Stimulated activated effector memory CD8-positive, alpha-beta T cell treated with anti-CD3 and anti-CD28 coated beads, Interleukin-12 subunit alpha, Interleukin-12 subunit beta, amount 100 ng/mL, for 72 hours (primary cell): ENCODE results near the gene AMDHD2.

Experiments
- ATAC-seq: fragments of 150-1000 bp; cut with Tn5 transposase; 2 replicates; pipeline ENCODE4 v1.10.0; 2021
- DNase-seq, 2 donors: peaks; one replicate each; pipeline ENCODE4 v3.0.0; 2021 to 2022; ENCODE audit warnings: low spot score in 2 of 2
- H3K27ac Mint-ChIP-seq: one replicate; pipeline ENCODE4 v1.8.0; 2022; ENCODE audit warnings: mild to moderate bottlenecking, mixed read lengths
- H3K36me3 Mint-ChIP-seq: one replicate; pipeline ENCODE4 v1.8.0; 2022; ENCODE audit warnings: mild to moderate bottlenecking, mixed read lengths
- H3K4me1 Mint-ChIP-seq: one replicate; pipeline ENCODE4 v1.8.0; 2022; ENCODE audit warnings: mixed read lengths
- H3K4me3 Mint-ChIP-seq: one replicate; pipeline ENCODE4 v1.8.0; 2022; ENCODE audit warnings: mild to moderate bottlenecking, mixed read lengths
- H3K9me3 Mint-ChIP-seq: one replicate; pipeline ENCODE4 v1.8.0; 2022; ENCODE audit warnings: mixed read lengths

The AMDHD2 gene, protein sequence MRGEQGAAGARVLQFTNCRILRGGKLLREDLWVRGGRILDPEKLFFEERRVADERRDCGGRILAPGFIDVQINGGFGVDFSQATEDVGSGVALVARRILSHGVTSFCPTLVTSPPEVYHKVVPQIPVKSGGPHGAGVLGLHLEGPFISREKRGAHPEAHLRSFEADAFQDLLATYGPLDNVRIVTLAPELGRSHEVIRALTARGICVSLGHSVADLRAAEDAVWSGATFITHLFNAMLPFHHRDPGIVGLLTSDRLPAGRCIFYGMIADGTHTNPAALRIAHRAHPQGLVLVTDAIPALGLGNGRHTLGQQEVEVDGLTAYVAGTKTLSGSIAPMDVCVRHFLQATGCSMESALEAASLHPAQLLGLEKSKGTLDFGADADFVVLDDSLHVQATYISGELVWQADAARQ

GRCh38 chr16:2520097-2520783, at the start of gene AMDHD2:
Gene AMDHD2, plus strand, starts transcription at chr16:2520371. Its CDS starts 88 bp downstream, at chr16:2520459.
- peak within 1 kb of the TSS; percentile 79 for H3K4me3 Mint-ChIP-seq
- H3K9me3 Mint-ChIP-seq: no peaks in the 10 kb centered on the region
- H3K36me3 Mint-ChIP-seq: peaks cover 94% of the 10 kb centered on the region
- peaks cover 69% of the 10 kb centered on the region for H3K4me1 Mint-ChIP-seq
- peak; percentile 81 for ATAC-seq
- peak; percentile 78 to 90 for DNase-seq
- peak within 1 kb of the TSS; percentile 95 for H3K27ac Mint-ChIP-seq

- no peaks in the 10 kb centered on the region for H3K9me3 Mint-ChIP-seq
- no peak overlapping the region for H3K4me3 Mint-ChIP-seq
- H3K36me3 Mint-ChIP-seq: no peaks in the 10 kb centered on the region
- no peak overlapping the region for H3K27ac Mint-ChIP-seq
- no peak for ATAC-seq
- peaks cover 26% of the 10 kb centered on the region for H3K4me1 Mint-ChIP-seq
- DNase-seq: no peak
Measured at GRCh38 chr16:2470603-2471015, 49.6 kb upstream of the AMDHD2 start.

DNA sequence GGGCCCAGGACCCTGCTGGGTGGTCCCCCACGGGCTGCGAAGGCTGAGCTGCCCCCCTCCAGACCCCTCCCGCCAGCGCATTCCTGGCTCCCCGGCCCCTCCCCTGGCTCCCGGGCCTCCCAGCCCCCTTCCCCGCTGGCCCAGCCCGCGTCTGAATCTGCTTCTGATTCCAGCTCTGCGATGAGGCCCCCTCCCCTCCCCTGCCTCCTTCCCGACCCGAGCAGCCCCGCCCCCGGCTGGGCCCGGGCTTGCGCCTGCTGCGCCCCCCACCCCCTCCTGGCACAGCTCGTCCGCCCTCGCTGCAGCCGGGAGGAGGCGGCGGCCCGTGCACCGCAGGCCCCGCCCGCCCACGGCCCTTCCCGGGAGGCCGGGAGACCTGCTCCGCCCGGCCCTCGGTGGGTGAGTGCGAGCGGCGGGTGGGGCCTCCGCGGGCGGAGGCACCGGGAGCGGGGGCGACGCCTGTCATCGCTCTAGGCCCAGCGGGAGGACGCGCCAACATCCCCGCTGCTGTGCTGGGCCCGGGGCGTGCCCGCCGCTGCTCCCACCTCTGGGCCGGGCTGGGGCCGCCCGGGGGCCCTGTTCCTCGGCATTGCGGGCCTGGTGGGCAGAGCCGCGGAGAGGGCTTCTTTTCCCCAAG, 49.0 kb upstream of the AMDHD2 start, which contains the start of gene NTN3:
NTN3 (plus strand) TSS at position 282 of the 637 bp plus-strand sequence. CDS start 405 bp downstream, outside the sequence.
- Mint-ChIP-seq H3K27ac (no peak within 1 kb of the TSS), H3K4me1 (peaks cover 29% of the 10 kb centered on the region), H3K36me3 (no peaks in the 10 kb centered on the region), H3K4me3 (peak within 1 kb of the TSS; percentile 71), H3K9me3 (no peaks in the 10 kb centered on the region)
- ATAC-seq: no peak
- DNase-seq: no peak

GRCh38 chr16:2471653-2472487, 48.3 kb upstream of the AMDHD2 start:
- Mint-ChIP-seq H3K4me1 (peaks cover 36% of the 10 kb centered on the region), H3K27ac (no peak overlapping the region), H3K4me3 (peak overlapping the region; percentile 71), H3K36me3 (no peaks in the 10 kb centered on the region), H3K9me3 (no peaks in the 10 kb centered on the region)
- ATAC-seq (no peak), DNase-seq (no peak)

- H3K36me3 Mint-ChIP-seq: peaks cover 2% of the 10 kb centered on the region
- no peak for ATAC-seq
- H3K9me3 Mint-ChIP-seq: no peaks in the 10 kb centered on the region
- peaks cover 36% of the 10 kb centered on the region for H3K4me1 Mint-ChIP-seq
- no peak overlapping the region for H3K27ac Mint-ChIP-seq
- DNase-seq: no peak
- H3K4me3 Mint-ChIP-seq: peak overlapping the region; percentile 71
Measured at GRCh38 chr16:2472488-2472864, 47.7 kb upstream of the AMDHD2 start.

DNA sequence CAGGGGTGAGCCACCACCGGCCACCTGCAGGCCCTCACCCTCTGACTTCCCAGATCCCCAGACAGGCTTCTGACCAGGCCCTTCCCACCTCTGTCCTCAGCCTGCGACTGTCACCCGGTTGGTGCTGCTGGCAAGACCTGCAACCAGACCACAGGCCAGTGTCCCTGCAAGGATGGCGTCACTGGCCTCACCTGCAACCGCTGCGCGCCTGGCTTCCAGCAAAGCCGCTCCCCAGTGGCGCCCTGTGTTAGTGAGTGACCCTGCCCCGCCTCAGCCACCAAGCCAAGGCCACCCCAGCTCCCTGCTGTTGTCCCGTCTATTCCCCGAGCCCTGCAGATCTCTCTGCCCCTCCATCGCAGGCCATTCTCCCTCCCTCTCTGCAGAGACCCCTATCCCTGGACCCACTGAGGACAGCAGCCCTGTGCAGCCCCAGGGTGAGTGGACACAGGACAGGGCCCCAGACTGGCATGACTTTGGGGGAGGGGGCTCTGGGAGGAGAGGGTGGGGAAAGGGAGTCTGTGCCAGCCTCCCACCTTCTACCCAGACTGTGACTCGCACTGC, 47.2 kb upstream of the AMDHD2 start:
- Mint-ChIP-seq H3K36me3 (peaks cover 7% of the 10 kb centered on the region), H3K9me3 (no peaks in the 10 kb centered on the region), H3K27ac (no peak overlapping the region), H3K4me3 (peak overlapping the region; percentile 71), H3K4me1 (peaks cover 41% of the 10 kb centered on the region)
- ATAC-seq (no peak), DNase-seq (no peak)

DNA sequence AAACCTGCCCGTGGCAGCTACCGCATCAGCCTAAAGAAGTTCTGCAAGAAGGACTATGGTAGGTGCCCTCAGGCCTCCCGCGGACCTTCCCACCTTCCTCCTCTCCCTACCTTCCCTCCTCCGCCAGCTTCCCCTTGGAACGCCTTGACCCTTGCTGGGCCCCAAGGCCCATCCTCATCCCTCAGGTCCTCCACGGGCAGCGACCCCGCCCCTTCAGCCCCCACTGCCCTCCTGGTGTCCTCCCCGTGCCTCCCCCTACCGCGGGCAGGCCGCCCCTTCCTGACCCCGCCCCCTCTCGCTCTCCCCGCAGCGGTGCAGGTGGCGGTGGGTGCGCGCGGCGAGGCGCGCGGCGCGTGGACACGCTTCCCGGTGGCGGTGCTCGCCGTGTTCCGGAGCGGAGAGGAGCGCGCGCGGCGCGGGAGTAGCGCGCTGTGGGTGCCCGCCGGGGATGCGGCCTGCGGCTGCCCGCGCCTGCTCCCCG, 46.7 kb upstream of the AMDHD2 start:
- H3K4me3 Mint-ChIP-seq: peak overlapping the region; percentile 71
- H3K4me1 Mint-ChIP-seq: peaks cover 37% of the 10 kb centered on the region
- H3K27ac Mint-ChIP-seq: no peak overlapping the region
- H3K9me3 Mint-ChIP-seq: no peaks in the 10 kb centered on the region
- DNase-seq: no peak
- peaks cover 12% of the 10 kb centered on the region for H3K36me3 Mint-ChIP-seq
- ATAC-seq: no peak

DNA sequence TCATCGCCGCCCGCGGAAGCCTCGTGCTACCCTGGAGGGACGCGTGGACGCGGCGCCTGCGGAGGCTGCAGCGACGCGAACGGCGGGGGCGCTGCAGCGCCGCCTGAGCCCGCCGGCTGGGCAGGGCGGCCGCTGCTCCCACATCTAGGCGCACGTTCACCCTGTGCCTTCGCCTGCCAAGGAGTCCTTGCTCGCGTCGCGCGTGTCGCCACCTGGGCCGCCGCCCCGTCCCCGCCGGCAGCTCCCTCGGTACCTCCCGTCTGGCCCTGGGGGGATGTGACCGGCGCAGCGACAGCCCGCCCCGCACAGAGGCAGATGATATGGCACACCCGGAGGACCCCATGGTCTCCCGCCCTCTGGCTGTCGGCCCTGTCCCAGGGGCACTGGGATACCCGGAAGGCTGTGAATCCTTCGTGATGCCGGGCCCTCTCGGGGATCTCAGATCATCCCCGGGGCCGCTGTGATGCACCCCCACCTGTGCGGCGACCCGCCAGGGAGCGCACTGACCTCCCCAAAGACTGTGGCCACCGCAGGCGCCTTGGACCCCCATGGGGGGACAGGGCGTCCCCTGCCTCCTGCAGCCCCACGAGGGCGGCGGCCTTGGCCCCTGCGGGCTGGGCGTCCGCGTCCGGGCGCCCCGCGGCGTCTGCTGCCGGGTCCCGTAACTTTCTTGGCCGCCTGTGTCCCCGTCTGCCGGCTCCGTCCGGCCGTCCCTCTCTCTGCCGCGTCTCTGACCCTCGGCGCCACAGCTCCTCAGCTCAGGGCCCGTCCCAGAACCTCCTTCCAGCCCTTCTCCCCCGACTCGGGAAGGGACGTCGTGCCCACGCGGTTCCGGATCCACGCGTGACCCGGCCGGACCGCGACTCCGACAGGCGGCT, 45.9 kb upstream of the AMDHD2 start:
- DNase-seq (peak; percentile 46 to 78), ATAC-seq (peak; percentile 71)
- peaks cover 13% of the 10 kb centered on the region for H3K36me3 Mint-ChIP-seq
- peak overlapping the region; percentile 71 for H3K4me3 Mint-ChIP-seq
- no peak overlapping the region for H3K27ac Mint-ChIP-seq
- peaks cover 35% of the 10 kb centered on the region for H3K4me1 Mint-ChIP-seq
- no peaks in the 10 kb centered on the region for H3K9me3 Mint-ChIP-seq

- Mint-ChIP-seq H3K4me3 (peak within 1 kb of the TSS; percentile 71), H3K9me3 (no peaks in the 10 kb centered on the region), H3K36me3 (peaks cover 13% of the 10 kb centered on the region), H3K27ac (no peak within 1 kb of the TSS), H3K4me1 (peaks cover 30% of the 10 kb centered on the region)
- DNase-seq: peak; percentile 92 to 93
- peak; percentile 78 for ATAC-seq
Measured at GRCh38 chr16:2474877-2475412, 45.2 kb upstream of the AMDHD2 start, which contains the start of gene TBC1D24. Gene TBC1D24, plus strand, starts transcription at chr16:2475127. Its CDS starts 21,022 bp downstream, at chr16:2496149.

DNA sequence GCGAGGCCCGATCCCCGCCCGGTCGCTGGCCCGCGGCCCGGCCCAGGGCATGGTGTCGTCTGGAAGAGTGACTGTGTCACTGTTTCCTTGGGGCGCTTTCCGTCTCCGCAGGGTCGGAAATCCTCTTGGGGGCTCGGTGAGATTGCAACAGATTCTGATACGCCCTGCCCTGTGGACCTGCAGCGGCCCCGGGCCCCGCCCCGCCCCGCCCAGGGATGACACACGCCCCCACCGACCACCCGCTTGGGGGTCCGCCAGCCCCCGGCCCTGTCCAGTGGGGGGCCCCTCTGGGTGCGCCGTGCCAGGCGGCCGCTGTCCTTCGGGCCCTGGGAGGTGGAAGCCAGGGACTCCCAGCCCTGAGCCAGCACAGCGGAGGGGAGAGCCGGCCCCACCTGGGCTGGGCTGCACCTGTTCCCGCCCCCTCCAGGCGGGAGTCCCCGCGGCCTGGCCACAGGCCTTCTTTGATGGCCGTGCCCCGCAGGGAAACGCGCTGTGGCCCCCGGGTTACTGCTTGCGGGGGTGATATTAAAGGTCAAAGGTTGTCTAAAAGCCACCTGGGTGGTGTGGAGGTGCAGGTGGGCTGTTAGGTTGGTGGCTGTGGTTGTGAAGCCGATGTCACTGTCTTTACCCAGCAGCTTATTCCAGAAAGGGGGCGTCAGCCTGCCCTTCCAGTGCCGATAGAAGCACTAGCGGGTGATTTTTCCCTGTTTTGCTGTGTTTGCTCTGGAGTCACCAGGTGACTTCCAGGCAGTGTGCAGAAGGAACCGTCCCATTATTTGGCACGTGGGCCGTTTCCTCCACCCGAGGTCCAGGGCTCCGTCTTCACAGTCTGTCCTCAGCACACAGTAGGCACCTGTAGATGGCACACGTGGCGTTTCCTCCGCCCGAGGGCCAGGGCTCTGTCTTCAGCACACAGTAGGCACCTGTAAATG, 44.5 kb upstream of the AMDHD2 start:
- Mint-ChIP-seq H3K9me3 (no peaks in the 10 kb centered on the region), H3K4me1 (peaks cover 27% of the 10 kb centered on the region), H3K4me3 (peak overlapping the region; percentile 71), H3K27ac (no peak overlapping the region), H3K36me3 (peaks cover 13% of the 10 kb centered on the region)
- DNase-seq (no peak), ATAC-seq (peak; percentile 43)

DNA sequence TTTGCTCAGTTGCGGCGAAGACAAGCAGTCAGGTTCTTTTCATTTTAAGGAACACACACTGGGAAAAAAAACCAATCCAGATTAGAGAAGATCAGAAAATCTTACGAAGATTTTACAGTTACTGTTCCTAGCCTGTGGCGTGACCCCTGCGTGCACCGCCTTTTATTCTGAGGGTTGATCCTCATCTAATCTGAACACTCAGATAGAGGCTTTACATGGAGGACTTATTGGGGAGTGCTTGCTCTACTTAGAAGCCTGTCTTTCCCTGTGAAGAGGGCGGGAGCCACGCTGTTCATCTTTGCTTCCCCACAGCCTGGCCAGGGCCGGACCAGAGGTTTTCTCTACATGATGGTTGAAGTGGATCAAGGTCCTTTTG, 43.8 kb upstream of the AMDHD2 start:
- H3K9me3 Mint-ChIP-seq: no peaks in the 10 kb centered on the region
- no peak overlapping the region for H3K27ac Mint-ChIP-seq

GRCh38 chr16:2476741-2477140, 43.4 kb upstream of the AMDHD2 start:
- Mint-ChIP-seq H3K36me3 (peaks cover 13% of the 10 kb centered on the region), H3K27ac (no peak overlapping the region), H3K4me1 (peaks cover 27% of the 10 kb centered on the region), H3K4me3 (peak overlapping the region; percentile 71), H3K9me3 (no peaks in the 10 kb centered on the region)
- no peak for DNase-seq
- no peak for ATAC-seq

More for the DNA sequence above, 43.8 kb upstream of the AMDHD2 start:
- peak overlapping the region; percentile 71 for H3K4me3 Mint-ChIP-seq
- H3K36me3 Mint-ChIP-seq: peaks cover 13% of the 10 kb centered on the region
- ATAC-seq (no peak), DNase-seq (no peak)
- peaks cover 27% of the 10 kb centered on the region for H3K4me1 Mint-ChIP-seq
